Right atrium auricular region (tissue), 2 donors: ENCODE measurements around the gene ZBTB18. TPM values are rescaled to one million over a fixed set of nuclear protein-coding genes. Genes with fewer than 3 reads are reported as not detected.

Source experiments
- DNase-seq: peaks from one replicate; pipeline ENCODE4 v3.0.0-alpha.2; 2019; ENCODE audit warnings: low spot score
- H3K27ac ChIP-seq, 2 donors: fragments of 200-600 bp; sonication (generic); 1 replicate in 1 of 2; 2 replicates in 1 of 2; pipeline ENCODE4 v1.5.1; 2016 to 2019
- H3K27me3 ChIP-seq, 2 donors: fragments of 200-600 bp; sonication (generic); one replicate each; pipeline versions ENCODE4 v1.5.1 to v1.6.0; 2017 to 2019
- H3K36me3 ChIP-seq: fragments of 200-600 bp; sonication (generic); one replicate; pipeline ENCODE4 v1.5.1; 2016
- H3K4me1 ChIP-seq, 2 donors: fragments of 200-600 bp; sonication (generic); one replicate each; pipeline versions ENCODE4 v1.5.1 to v1.6.0; 2017 to 2019
- H3K4me3 ChIP-seq, 2 donors: fragments of 200-600 bp; sonication (generic); 1 replicate in 1 of 2; 2 replicates in 1 of 2; pipeline ENCODE4 v1.5.1; 2017 to 2019; ENCODE audit warnings: mild to moderate bottlenecking in 1 of 2, moderate library complexity in 1 of 2
- H3K9me3 ChIP-seq, 2 donors: fragments of 200-600 bp; sonication (generic); one replicate each; pipeline ENCODE4 v1.5.1; 2019
- total RNA-seq, 2 donors: library from RNA; depleted of rRNA; stranded (reverse); fragments of >200 nt; gene quantifications; one replicate each; pipeline ENCODE4 v1.1.0, GENCODE V29; 2016
- TF ChIP-seq, protein P1 (sequence below), 2 donors: fragments of 200-600 bp; sonication (generic); IDR thresholded peaks; one replicate each; pipeline ENCODE4 v1.5.1; 2019; ENCODE audit warnings: antibody characterized with exemption in 2 of 2

ZBTB18 gene
- total RNA-seq, 2 donors from 2014 or later, result 14.9 to 19.7 TPM

DNA sequence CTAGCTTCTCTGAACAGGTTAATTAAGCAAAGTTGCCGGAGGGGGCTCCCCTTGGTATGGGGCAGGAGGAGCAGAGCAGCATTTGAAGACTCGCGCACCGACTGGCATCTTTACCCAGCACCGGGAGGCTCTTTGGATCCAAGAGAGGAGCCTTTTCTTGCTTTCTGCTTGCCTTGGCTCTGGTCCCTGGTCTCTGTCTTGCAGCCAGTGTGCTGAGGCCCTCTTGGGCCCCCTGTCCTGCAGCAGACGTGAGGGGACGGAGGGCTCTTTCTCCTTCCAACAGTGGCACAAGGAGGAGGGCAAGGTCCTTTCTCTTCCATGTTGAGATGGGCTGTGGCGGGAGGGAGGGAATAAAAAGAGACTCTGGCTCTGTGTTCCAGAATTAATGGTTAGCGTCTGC is 45.6 kb downstream of the ZBTB18 start:
- Histone ChIP-seq H3K27me3 (no peaks in the 10 kb centered on the region), H3K9me3 (no peaks in the 10 kb centered on the region), H3K36me3 (no peaks in the 10 kb centered on the region), H3K4me1 (no peaks in the 10 kb centered on the region), H3K4me3 (no peak overlapping the region), H3K27ac (no peak overlapping the region)
- TF ChIP-seq, protein P1, sequence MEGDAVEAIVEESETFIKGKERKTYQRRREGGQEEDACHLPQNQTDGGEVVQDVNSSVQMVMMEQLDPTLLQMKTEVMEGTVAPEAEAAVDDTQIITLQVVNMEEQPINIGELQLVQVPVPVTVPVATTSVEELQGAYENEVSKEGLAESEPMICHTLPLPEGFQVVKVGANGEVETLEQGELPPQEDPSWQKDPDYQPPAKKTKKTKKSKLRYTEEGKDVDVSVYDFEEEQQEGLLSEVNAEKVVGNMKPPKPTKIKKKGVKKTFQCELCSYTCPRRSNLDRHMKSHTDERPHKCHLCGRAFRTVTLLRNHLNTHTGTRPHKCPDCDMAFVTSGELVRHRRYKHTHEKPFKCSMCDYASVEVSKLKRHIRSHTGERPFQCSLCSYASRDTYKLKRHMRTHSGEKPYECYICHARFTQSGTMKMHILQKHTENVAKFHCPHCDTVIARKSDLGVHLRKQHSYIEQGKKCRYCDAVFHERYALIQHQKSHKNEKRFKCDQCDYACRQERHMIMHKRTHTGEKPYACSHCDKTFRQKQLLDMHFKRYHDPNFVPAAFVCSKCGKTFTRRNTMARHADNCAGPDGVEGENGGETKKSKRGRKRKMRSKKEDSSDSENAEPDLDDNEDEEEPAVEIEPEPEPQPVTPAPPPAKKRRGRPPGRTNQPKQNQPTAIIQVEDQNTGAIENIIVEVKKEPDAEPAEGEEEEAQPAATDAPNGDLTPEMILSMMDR (IDR thresholded peaks at IDR 0.05), result no peak
- DNase-seq, result no peak

DNA sequence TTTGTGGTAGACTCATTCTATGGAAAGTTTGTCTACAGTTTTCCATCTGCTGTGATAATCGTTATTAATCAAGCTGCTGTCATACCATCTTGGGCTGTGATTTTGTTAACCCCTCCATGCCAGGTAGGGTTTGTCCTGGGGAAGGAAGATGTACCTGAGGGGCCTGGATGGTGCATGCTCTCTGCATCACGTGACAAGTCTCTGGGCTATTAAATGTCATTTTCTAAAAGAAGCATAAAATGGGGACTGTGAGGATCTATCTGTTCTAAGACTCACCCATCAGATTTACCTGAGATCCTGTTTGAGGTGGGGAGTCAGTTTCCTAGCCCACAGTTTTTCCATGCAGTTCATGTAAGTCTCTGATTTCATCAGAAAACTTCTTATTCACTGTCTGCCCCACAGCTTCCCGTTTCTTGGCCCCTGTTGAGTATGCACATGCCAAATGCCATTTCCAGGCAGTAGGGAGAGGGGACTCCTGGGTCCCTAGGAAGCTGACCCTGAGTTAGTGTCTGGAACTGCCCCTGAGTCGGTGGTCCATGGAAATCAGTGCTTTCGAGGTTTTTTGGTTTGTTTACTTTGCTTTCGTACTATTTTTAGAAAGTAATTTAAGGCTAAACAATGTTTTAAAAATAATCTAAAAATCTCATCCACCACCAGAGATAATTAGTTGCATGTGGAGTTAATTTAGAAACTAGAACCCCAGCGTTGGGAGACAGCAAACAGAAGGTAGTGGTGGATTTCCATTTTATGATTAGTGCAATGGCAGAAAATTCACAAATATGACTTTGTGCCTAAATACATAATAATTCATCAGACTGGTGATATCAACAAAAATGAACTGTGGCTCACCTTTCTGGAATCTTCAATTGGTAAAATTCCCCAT is 46.7 kb downstream of the ZBTB18 start:
- Histone ChIP-seq H3K9me3 (no peaks in the 10 kb centered on the region), H3K4me3 (no peak overlapping the region), H3K4me1 (no peaks in the 10 kb centered on the region), H3K36me3 (no peaks in the 10 kb centered on the region), H3K27ac (no peak overlapping the region), H3K27me3 (no peaks in the 10 kb centered on the region)
- DNase-seq, result no peak
- TF ChIP-seq, protein P1 (IDR thresholded peaks at IDR 0.05), result no peak

DNA sequence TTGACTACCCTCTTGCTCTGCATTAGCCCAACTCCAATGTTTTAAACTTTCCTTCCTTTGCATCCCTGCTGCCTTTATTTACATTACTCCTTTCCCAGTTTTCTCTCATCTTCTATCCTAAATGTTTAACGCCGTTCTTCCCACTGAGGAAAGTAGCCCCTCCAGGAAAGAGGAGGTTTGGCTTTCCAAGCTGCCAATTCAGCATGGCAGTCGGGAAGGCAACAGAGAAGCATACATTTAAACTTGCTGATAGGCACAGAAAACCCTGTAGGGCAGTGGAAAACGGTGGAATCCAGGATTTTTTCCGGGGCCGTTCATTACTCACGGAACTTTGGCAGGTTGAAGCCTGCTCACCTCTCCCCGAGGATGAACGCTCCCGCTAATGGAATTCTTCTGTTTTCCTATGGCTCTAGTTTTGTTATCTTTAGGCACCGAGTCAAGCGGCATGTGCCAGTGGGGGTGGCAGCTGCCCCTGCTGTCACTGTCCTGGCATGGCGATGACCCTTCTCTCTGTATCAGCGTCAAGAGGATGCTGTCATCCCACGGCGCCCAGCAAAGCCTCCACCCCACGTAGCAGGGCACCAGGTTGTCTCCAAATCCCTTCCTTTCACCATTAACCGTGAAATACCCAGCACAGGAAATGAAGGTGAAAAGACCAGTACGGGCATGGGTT is 48.3 kb downstream of the ZBTB18 start:
- Histone ChIP-seq H3K27me3 (no peaks in the 10 kb centered on the region), H3K4me3 (no peak overlapping the region), H3K9me3 (no peaks in the 10 kb centered on the region), H3K27ac (no peak overlapping the region), H3K36me3 (no peaks in the 10 kb centered on the region), H3K4me1 (no peaks in the 10 kb centered on the region)
- DNase-seq, result no peak
- TF ChIP-seq, protein P1 (IDR thresholded peaks at IDR 0.05), result no peak

DNA sequence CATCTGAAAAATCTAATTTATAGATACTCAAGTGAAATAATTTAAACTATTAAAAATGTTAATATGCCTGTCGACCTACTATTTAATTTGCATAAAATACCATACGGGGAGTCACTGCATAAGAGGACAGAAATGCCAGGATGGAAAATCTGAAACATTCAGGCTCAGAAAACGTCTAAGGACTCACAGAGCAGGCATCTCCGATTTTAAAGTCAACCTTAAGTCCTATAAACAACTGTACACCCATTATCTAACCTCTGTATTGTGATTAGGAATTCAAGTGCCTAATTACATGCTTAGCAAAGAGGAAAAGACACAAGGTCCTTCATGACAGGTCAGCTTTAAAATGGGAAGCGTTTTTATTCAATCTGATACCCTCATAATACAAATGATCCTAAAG is 49.2 kb downstream of the ZBTB18 start:
- Histone ChIP-seq H3K4me3 (no peak overlapping the region), H3K27me3 (no peaks in the 10 kb centered on the region), H3K4me1 (no peaks in the 10 kb centered on the region), H3K36me3 (no peaks in the 10 kb centered on the region), H3K9me3 (no peaks in the 10 kb centered on the region), H3K27ac (no peak overlapping the region)
- no peak for DNase-seq
- TF ChIP-seq, protein P1 (IDR thresholded peaks at IDR 0.05), result no peak

DNA sequence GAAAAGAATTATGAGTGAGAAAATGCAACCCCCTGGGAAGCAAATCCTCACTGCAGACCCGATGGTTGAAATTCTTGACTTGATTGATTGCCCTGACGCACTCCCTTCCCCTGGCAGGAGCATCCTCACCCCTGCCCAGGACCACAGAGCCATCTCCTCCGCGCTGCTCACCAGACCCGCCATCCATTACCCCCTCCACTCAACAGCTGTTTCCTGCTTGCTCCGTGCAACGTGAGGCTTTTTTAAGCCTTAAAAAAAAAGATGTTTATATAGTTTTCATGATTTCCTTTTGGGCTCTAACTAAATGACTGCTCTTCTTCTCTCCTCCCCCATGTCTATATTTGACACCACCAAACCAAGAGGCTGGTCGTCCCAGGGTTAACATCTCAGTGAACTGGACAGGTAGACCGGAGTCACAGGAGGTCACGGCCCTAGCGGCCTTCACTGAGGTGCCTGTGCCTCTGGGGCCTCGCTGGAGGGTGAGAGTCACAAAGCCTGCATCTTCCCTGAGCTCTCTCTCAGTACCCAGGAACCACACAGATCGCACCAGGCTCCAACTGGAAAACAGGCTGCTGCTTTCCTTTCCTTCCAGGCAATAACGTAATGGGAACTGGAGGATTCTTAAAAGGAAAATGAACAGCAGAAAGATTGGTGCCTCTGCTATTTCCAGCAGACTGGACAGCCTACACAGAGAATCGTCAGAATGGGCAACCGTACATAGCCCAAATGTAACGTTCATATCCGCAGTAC is 49.8 kb downstream of the ZBTB18 start:
- H3K4me3 ChIP-seq, result no peak overlapping the region
- TF ChIP-seq, protein P1 (IDR thresholded peaks at IDR 0.05), result no peak
- H3K27ac ChIP-seq, result no peak overlapping the region
- H3K27me3 ChIP-seq, result no peaks in the 10 kb centered on the region
- H3K9me3 ChIP-seq, result no peaks in the 10 kb centered on the region
- DNase-seq, result no peak
- no peaks in the 10 kb centered on the region for H3K4me1 ChIP-seq
- no peaks in the 10 kb centered on the region for H3K36me3 ChIP-seq
